ENCODE data around the gene TDRD12.

- no peak for TF ChIP-seq CTCF (IDR thresholded peaks at IDR 0.05; ENCODE audit: low read depth, low read length, missing input control)
- TF ChIP-seq GABPA (IDR thresholded peaks at IDR 0.05 in 1 of 2, conservative IDR thresholded peaks at IDR 0.05 in 1 of 2) = no peak
- no peak for TF ChIP-seq REST (IDR thresholded peaks at IDR 0.05)
- TF ChIP-seq, protein P1, sequence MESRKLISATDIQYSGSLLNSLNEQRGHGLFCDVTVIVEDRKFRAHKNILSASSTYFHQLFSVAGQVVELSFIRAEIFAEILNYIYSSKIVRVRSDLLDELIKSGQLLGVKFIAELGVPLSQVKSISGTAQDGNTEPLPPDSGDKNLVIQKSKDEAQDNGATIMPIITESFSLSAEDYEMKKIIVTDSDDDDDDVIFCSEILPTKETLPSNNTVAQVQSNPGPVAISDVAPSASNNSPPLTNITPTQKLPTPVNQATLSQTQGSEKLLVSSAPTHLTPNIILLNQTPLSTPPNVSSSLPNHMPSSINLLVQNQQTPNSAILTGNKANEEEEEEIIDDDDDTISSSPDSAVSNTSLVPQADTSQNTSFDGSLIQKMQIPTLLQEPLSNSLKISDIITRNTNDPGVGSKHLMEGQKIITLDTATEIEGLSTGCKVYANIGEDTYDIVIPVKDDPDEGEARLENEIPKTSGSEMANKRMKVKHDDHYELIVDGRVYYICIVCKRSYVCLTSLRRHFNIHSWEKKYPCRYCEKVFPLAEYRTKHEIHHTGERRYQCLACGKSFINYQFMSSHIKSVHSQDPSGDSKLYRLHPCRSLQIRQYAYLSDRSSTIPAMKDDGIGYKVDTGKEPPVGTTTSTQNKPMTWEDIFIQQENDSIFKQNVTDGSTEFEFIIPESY (IDR thresholded peaks at IDR 0.05) = no peak
- TF ChIP-seq RAD21 (IDR thresholded peaks at IDR 0.05) = no peak
- TF ChIP-seq JUND (IDR thresholded peaks at IDR 0.05) = no peak
- no peak for TF ChIP-seq SP1 (IDR thresholded peaks at IDR 0.05)
- TF ChIP-seq TAF1 (conservative IDR thresholded peaks at IDR 0.05) = no peak
- no peak for TF ChIP-seq YY1 (IDR thresholded peaks at IDR 0.05)
- TF ChIP-seq, protein P2, sequence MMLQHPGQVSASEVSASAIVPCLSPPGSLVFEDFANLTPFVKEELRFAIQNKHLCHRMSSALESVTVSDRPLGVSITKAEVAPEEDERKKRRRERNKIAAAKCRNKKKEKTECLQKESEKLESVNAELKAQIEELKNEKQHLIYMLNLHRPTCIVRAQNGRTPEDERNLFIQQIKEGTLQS (IDR thresholded peaks at IDR 0.05) = no peak
- no peak for TF ChIP-seq MAX (IDR thresholded peaks at IDR 0.05)
- TF ChIP-seq FOXA1 (IDR thresholded peaks at IDR 0.05) = no peak
- TF ChIP-seq EGR1 (IDR thresholded peaks at IDR 0.05; ENCODE audit: low read depth in 2 of 2) = no peak
- no peak for TF ChIP-seq RXRA (IDR thresholded peaks at IDR 0.05)
Observed at GRCh38 chr19:32811151-32811550, 91.6 kb downstream of the TDRD12 start.

Measured in liver (tissue), 3 donors.